Measurements from ENCODE around the gene PGF.

- TF ChIP-seq, protein P1, sequence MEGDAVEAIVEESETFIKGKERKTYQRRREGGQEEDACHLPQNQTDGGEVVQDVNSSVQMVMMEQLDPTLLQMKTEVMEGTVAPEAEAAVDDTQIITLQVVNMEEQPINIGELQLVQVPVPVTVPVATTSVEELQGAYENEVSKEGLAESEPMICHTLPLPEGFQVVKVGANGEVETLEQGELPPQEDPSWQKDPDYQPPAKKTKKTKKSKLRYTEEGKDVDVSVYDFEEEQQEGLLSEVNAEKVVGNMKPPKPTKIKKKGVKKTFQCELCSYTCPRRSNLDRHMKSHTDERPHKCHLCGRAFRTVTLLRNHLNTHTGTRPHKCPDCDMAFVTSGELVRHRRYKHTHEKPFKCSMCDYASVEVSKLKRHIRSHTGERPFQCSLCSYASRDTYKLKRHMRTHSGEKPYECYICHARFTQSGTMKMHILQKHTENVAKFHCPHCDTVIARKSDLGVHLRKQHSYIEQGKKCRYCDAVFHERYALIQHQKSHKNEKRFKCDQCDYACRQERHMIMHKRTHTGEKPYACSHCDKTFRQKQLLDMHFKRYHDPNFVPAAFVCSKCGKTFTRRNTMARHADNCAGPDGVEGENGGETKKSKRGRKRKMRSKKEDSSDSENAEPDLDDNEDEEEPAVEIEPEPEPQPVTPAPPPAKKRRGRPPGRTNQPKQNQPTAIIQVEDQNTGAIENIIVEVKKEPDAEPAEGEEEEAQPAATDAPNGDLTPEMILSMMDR (IDR thresholded peaks at IDR 0.05; ENCODE audit: poor library complexity): no peak
- no peak for TF ChIP-seq EZH2 (IDR thresholded peaks at IDR 0.05; ENCODE audit: borderline replicate concordance)
Measured at GRCh38 chr14:74911221-74911620, 44.2 kb downstream of the PGF start.

Data from hepatocyte (in vitro differentiated cells).